Heart left ventricle (tissue), 13 donors: Measurements from ENCODE around the gene MLIP.

Source experiments
- CTCF ChIP-seq, 12 donors: fragments of 200-600 bp; sonication (generic) in 4 of 12; IDR thresholded peaks; one replicate each; pipeline versions ENCODE4 v1.5.0 to v1.8.0; 2018 to 2022; ENCODE audit warnings: antibody characterized with exemption in 12 of 12, mild to moderate bottlenecking in 5 of 12
- POLR2A ChIP-seq, 2 donors: fragments of 450-650 bp; IDR thresholded peaks; one replicate each; pipeline ENCODE4 v1.6.1; 2017; ENCODE audit warnings: antibody characterized with exemption in 2 of 2, mild to moderate bottlenecking in 2 of 2, moderate library complexity in 2 of 2
- donor health status: ischemic (EF 13 %, LVEDD 7.1; RV severe dilation, severe dysfunction).
- donor health status: DM: no; HTN: yes; CAD: no.
- donor health status: DM: no; HTN: no; CAD: no.
- donor health status: ischemic (EF 25% LVEDD 6.9; RV normal size, moderate dysfunction).
- donor health status: ischemic (EF 25% LVEDD 5.7; RV mildly dilated, moderate dysfunction).
- donor health status: ischemic (EF 35%, LVEDD 5.7; RV mildly dilated, moderate dysfunction).
- donor health status: nonischemic (EF 11% LVEDD 7.7; RV severe dilation, severe dysfunction).
- donor health status: DM: yes; HTN: yes; CAD: no.
- donor health status: PGD.
- donor health status: ischemic (EF 29% LVEDD 5.4; RV normal size, mild dysfunction).
- donor health status: nonischemic (EF 23%, LVEDD 6.1; RV moderate dilation, normal function).

DNA sequence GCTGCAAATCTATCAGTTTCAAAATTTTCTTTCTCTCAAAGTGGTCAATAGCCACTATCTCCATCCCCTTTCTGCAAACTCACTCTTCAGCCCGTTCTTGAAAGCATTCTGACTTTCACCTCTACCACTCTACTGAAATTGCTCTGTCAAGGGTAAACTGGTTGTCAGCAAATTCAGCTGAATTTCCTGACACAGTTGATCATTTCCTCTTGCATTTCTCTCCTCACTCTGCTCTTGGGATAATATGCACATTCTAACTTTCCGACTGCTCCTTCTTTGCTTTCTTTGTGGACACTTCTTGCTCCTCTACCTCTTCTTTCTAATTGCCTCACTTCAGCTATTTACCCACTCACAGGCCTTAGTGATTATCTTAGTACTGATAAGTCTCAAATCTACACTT lies 123.3 kb downstream of the MLIP start:
- TF ChIP-seq CTCF (IDR thresholded peaks at IDR 0.05) (no peak), POLR2A (IDR thresholded peaks at IDR 0.05) (no peak)
